Mesothelial cell of epicardium (in vitro differentiated cells): ENCODE measurements around the gene CHML. TPM values are rescaled to one million over a fixed set of nuclear protein-coding genes. Genes with fewer than 3 reads are reported as not detected.
"Not testable (repeated sequence)": the region's sequence is repeated elsewhere in the genome, so short reads cannot be mapped to it uniquely, and the experiment has no call there.

Source experiments
- DNase-seq, 2 experiments: peaks; one replicate each; pipeline ENCODE4 v3.0.0; 2021; ENCODE audit warnings: low spot score in 2 of 2; ENCODE audit not compliant: unreplicated experiment in 2 of 2
- H3K27ac Mint-ChIP-seq: 2 replicates; pipeline ENCODE4 v1.8.0; 2021; ENCODE audit warnings: mixed read lengths
- H3K27me3 Mint-ChIP-seq: 2 replicates; pipeline ENCODE4 v1.8.0; 2021; ENCODE audit warnings: low read depth, mixed read lengths
- H3K36me3 Mint-ChIP-seq: 2 replicates; pipeline ENCODE4 v1.8.0; 2021; ENCODE audit warnings: mixed read lengths
- H3K4me1 Mint-ChIP-seq: 2 replicates; pipeline ENCODE4 v1.8.0; 2021; ENCODE audit warnings: mixed read lengths
- H3K4me3 Mint-ChIP-seq: 2 replicates; pipeline ENCODE4 v1.8.0; 2021; ENCODE audit warnings: mild to moderate bottlenecking, moderate library complexity, mixed read lengths
- H3K9me3 Mint-ChIP-seq: 2 replicates; pipeline ENCODE4 v1.8.0; 2021; ENCODE audit warnings: mixed read lengths
- total RNA-seq: library from RNA; stranded (reverse); gene quantifications from 3 replicates; pipeline ENCODE4 v1.2.1, GENCODE V29; 2021
- TF ChIP-seq, protein P1 (sequence below): fragments of 200-600 bp; sonication (generic); IDR thresholded peaks from one replicate; pipeline ENCODE4 v1.5.0; 2021; ENCODE audit warnings: antibody characterized with exemption; ENCODE audit not compliant: unreplicated experiment

The CHML gene
- total RNA-seq, 1 donor from 2014 or later: 21.2 TPM

DNA sequence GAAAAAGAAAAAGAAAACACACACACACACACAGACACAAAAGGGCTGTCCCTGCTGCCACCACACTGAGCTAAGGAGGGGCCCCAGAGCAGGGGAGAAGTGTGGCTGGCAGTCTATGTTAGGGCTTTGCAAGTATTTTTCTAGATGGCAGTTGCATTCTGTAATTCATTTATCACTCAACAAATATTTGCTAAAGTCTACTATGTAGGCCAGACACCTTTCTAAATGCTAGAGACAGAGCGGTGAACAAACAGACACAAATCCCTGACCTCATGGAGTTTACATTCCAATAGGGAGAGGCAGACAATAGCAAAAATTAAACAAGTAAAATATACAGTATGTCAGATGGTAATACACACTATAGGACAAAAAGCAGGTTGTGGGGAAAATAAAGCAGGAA is 32.1 kb upstream of the CHML start:
- TF ChIP-seq, protein P1, sequence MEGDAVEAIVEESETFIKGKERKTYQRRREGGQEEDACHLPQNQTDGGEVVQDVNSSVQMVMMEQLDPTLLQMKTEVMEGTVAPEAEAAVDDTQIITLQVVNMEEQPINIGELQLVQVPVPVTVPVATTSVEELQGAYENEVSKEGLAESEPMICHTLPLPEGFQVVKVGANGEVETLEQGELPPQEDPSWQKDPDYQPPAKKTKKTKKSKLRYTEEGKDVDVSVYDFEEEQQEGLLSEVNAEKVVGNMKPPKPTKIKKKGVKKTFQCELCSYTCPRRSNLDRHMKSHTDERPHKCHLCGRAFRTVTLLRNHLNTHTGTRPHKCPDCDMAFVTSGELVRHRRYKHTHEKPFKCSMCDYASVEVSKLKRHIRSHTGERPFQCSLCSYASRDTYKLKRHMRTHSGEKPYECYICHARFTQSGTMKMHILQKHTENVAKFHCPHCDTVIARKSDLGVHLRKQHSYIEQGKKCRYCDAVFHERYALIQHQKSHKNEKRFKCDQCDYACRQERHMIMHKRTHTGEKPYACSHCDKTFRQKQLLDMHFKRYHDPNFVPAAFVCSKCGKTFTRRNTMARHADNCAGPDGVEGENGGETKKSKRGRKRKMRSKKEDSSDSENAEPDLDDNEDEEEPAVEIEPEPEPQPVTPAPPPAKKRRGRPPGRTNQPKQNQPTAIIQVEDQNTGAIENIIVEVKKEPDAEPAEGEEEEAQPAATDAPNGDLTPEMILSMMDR: no peak
- no peak for DNase-seq
- peaks cover 20% of the 10 kb centered on the region for H3K27me3 Mint-ChIP-seq
- no peaks in the 10 kb centered on the region for H3K4me1 Mint-ChIP-seq
- H3K36me3 Mint-ChIP-seq: no peaks in the 10 kb centered on the region
- H3K9me3 Mint-ChIP-seq: no peaks in the 10 kb centered on the region
- H3K27ac Mint-ChIP-seq: no peak overlapping the region
- no peak overlapping the region for H3K4me3 Mint-ChIP-seq

DNA sequence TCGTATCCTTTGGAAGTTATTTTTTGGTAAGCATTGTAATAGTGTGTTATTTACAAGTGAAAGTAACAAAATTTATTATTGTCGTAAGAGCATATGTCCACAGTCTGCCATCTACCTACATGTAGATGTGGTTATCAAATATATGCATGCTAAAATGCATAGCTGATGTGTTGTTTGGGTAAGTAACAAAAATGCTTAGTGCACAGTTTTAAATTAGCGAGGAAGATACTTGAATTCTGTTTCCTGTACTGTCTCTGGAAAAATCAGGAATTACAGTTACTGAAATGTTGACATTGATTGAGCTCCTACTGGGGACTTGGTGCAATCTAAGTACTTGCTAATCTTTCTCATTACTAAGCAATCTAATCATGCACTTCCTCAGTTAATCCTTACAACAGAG is 26.2 kb upstream of the CHML start:
- H3K27me3 Mint-ChIP-seq: no peaks in the 10 kb centered on the region
- H3K4me3 Mint-ChIP-seq: no peak overlapping the region
- no peaks in the 10 kb centered on the region for H3K36me3 Mint-ChIP-seq
- H3K9me3 Mint-ChIP-seq: no peaks in the 10 kb centered on the region
- no peak overlapping the region for H3K27ac Mint-ChIP-seq
- H3K4me1 Mint-ChIP-seq: no peaks in the 10 kb centered on the region
- TF ChIP-seq, protein P1: no peak
- DNase-seq: no peak

DNA sequence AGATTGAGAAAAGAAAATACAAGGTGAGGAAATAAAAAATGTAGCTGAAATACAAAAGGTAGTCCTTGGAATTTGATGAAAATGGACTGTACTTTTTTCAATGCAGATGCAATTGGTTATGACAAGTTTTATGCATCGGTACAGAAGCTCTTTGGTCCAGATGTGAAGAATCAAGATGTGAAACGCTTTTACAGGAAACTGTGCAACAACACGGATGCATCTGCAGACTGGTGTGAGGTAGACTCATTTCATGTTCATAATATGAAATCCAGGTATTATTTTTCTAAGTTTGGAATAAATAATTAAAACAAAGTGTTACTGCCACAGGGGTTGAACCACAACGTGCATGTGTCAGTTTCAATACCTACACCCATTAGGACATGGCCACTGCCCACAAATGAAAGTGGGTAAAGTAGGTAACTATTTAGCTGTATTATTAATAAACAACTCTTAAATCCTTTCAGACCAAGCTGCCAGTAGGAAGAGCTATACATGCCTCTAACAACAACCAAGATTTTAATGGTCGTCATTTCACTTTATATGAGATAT is 20.3 kb upstream of the CHML start:
- no peaks in the 10 kb centered on the region for H3K4me1 Mint-ChIP-seq
- peaks cover 10% of the 10 kb centered on the region for H3K9me3 Mint-ChIP-seq
- no peaks in the 10 kb centered on the region for H3K27me3 Mint-ChIP-seq
- H3K27ac Mint-ChIP-seq: no peak overlapping the region
- TF ChIP-seq, protein P1: no peak
- H3K4me3 Mint-ChIP-seq: no peak overlapping the region
- no peaks in the 10 kb centered on the region for H3K36me3 Mint-ChIP-seq
- DNase-seq: no peak

DNA sequence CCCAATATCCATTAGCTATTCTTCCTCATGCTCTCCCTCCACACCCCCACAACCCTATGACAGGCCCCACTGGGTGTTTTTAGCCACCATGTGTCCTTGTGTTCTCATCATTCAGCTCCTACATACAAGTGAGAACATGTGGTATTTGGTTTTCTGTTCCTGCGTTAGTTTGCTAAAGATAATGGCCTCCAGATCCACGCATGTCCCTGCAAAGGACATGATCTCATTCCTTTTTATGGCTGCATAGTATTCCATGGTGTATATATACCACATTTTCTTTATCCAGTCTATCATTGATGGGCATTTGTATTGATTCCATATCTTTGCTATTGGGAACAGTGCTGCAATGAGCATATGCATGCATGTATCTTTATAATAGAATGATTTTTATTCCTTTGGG is 18.8 kb upstream of the CHML start:
- H3K4me1 Mint-ChIP-seq, H3K4me3 Mint-ChIP-seq, H3K27ac Mint-ChIP-seq, H3K36me3 Mint-ChIP-seq, DNase-seq, H3K27me3 Mint-ChIP-seq: not testable (repeated sequence)
- H3K9me3 Mint-ChIP-seq: peaks cover 10% of the 10 kb centered on the region

DNA sequence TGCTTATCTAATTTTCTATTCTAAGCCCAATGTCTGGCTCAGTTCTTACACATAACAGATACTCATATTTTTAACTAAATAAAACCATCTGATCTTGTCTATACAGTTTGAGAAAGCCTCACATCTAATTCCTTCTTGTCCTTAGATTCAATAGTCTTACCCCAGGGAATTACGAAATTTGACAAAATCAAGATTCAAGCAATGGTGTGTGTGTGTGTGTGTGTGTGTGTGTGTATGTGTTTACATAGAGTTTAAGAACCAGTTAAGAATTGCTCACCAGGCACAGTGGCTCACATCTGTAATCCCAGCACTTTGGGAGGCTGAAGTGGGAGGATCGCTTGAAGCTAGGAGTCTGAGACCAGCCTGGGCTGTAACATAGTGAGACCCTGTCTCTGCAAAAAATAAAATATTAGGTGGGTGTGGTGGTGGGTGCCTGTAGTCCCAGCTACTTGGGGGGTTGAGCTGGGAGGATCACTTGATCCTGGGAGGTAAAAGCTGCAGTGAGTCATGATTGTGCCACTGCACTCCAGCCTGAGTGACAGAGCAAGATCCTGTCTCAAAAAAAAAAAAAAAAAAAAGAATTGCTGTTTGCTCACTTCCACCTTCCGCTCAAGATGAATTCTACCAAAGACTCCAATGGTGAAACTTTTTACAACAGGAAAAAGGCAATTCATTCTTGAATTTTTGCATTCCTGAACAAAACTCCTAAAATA is 18.1 kb upstream of the CHML start:
- no peak for DNase-seq
- H3K4me3 Mint-ChIP-seq: no peak overlapping the region
- H3K4me1 Mint-ChIP-seq: no peaks in the 10 kb centered on the region
- no peaks in the 10 kb centered on the region for H3K27me3 Mint-ChIP-seq
- peaks cover 10% of the 10 kb centered on the region for H3K9me3 Mint-ChIP-seq
- no peaks in the 10 kb centered on the region for H3K36me3 Mint-ChIP-seq
- TF ChIP-seq, protein P1: no peak
- H3K27ac Mint-ChIP-seq: no peak overlapping the region

DNA sequence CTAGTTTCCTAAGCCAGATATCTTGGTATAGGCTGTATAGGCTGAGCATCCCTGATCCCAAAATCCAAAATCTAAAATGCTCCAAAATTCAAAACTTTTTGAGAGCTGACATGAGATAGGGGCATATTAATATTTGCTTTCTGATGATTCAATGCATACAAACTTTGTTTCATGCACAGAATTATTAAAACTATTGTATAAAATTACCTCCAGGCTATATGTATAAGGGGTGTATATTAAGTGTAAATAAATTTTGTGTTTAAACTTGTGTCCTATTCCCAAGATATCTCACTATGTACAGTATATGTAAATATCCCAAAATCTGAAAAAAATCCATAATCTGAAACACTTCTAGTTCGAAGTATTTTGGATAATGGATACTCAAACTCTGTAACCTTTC is 14.5 kb upstream of the CHML start:
- no peak for DNase-seq
- Mint-ChIP-seq H3K4me1 (no peaks in the 10 kb centered on the region), H3K27me3 (peaks cover 7% of the 10 kb centered on the region), H3K36me3 (no peaks in the 10 kb centered on the region), H3K27ac (no peak overlapping the region), H3K9me3 (peaks cover 8% of the 10 kb centered on the region), H3K4me3 (no peak overlapping the region)
- TF ChIP-seq, protein P1: no peak
